Testis (tissue), 2 donors: ENCODE data around the gene SLX9.

Source experiments
- CTCF ChIP-seq, 3 experiments: fragments of 450-650 bp in 2 of 3; fragments of 200-600 bp in 1 of 3; sonication (generic) in 1 of 3; IDR thresholded peaks; one replicate each; pipeline ENCODE4 v1.5.1; 2016 to 2019; ENCODE audit warnings: antibody characterized with exemption in 3 of 3, mild to moderate bottlenecking in 2 of 3, moderate library complexity in 1 of 3
- POLR2A ChIP-seq: fragments of 450-650 bp; IDR thresholded peaks from one replicate; pipeline ENCODE4 v1.6.1; 2017; ENCODE audit warnings: antibody characterized with exemption, mild to moderate bottlenecking, moderate library complexity

GRCh38 chr21:45022348-45022675 is 82.5 kb downstream of the SLX9 start:
- TF ChIP-seq CTCF (IDR thresholded peaks at IDR 0.05) (no peak), POLR2A (no peak)
